ENCODE results near the gene MEGF6.

MEGF6 gene

GRCh38 chr1:3611170-3612019, at the start of gene MEGF6:
MEGF6 (minus strand) TSS chr1:3611508; CDS start chr1:3611268, 240 bp downstream.
- DNase-seq: peak in 11 of 58 donors; percentile 6 to 47 (median 25)

GRCh38 chr1:3660704-3661103, 49.4 kb upstream of the MEGF6 start:
- DNase-seq: no peak

GRCh38 chr1:3659093-3659492, 47.8 kb upstream of the MEGF6 start:
- DNase-seq: no peak

- DNase-seq: no peak
These were observed 46.9 kb upstream of the MEGF6 start for GRCh38 chr1:3658231-3658615.

- no peak for DNase-seq
These were observed 46.4 kb upstream of the MEGF6 start for GRCh38 chr1:3657578-3658230.

GRCh38 chr1:3657096-3657475, 45.8 kb upstream of the MEGF6 start:
- DNase-seq: no peak

GRCh38 chr1:3656450-3657095, 45.3 kb upstream of the MEGF6 start:
- DNase-seq: no peak

- DNase-seq: no peak
These were observed 43.4 kb upstream of the MEGF6 start for GRCh38 chr1:3654549-3655281.

- no peak for DNase-seq
These were observed 41.9 kb upstream of the MEGF6 start for GRCh38 chr1:3653286-3653618.

GRCh38 chr1:3652548-3653285, 41.4 kb upstream of the MEGF6 start:
- DNase-seq: no peak

GRCh38 chr1:3651930-3652547, 40.7 kb upstream of the MEGF6 start, which contains the start of gene TP73:
TP73 (plus strand) TSS chr1:3652516; CDS start chr1:3682366, 29,850 bp downstream.
- no peak for DNase-seq

- no peak for DNase-seq
These were observed 40.0 kb upstream of the MEGF6 start for GRCh38 chr1:3651026-3651929.

- DNase-seq: no peak
These were observed 39.1 kb upstream of the MEGF6 start for GRCh38 chr1:3650248-3651025.

- DNase-seq: peak; percentile 9 to 90 (median 72)
These were observed 38.3 kb upstream of the MEGF6 start, which contains the start of gene WRAP73 for GRCh38 chr1:3649342-3650247. WRAP73 (minus strand) TSS chr1:3650103; CDS start chr1:3649999, 104 bp downstream.

GRCh38 chr1:3646596-3646995, 35.3 kb upstream of the MEGF6 start:
- DNase-seq: no peak

GRCh38 chr1:3645666-3646355, 34.5 kb upstream of the MEGF6 start:
- no peak for DNase-seq

- DNase-seq: no peak
These were observed 33.9 kb upstream of the MEGF6 start for GRCh38 chr1:3645247-3645646.
